ENCODE data around the gene SRPRB. TPM values are rescaled to one million over a fixed set of nuclear protein-coding genes. Genes with fewer than 3 reads are reported as not detected.

The SRPRB gene
- total RNA-seq, 1 donor: 86.9 TPM

DNA sequence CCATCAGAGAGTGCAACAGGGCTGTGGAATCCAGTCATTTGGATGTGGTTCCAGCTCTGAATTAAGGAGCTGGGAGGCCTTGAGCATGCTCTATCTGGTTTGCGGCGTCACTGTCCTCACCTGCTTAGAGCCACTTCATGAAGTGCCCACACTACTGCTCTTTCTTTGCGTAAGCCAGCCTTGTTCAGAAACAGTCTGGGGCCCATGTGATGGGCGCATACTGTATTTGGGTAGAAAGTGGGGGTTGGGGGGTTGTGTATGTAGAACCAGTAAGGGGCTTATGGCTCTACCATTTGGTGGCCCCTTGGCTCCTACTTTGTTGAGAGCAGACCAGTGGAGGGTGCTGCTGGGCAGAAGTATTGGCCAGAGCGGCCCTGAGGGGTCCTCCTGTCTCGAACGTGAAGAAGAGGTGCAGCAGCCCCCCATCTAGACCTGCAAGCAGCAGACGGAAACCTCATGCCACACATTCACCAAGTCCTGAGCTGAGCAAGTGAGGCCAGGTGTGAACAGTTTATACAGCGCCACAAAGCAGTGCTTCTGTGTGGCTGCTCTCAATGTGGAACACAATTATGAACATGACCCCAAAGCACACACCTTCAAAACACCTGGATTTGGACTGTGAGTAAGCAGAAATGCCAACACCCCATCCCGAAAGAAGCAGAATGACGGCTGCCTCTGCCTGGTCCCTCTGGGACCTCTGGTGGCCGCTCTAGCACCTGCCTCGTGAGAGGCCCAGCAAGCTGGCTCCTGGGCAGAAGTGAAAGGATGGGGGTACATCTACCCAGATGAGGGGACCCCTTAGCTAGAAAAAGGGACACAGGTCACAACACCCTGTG, 26.6 kb downstream of the SRPRB start:
- TF ChIP-seq CTCF (IDR thresholded peaks at IDR 0.05; ENCODE audit: insufficient read depth, low read length): no peak
- no peak for DNase-seq (ENCODE audit: low read depth)

GRCh38 chr3:133832802-133833144, 27.2 kb downstream of the SRPRB start:
- no peak overlapping the region for H3K4me3 ChIP-seq (ENCODE audit: low read depth, low read length)
- no peak for DNase-seq (ENCODE audit: low read depth)
- no peak for TF ChIP-seq CTCF (IDR thresholded peaks at IDR 0.05; ENCODE audit: insufficient read depth, low read length)

More for the DNA sequence above, 26.6 kb downstream of the SRPRB start:
- H3K4me3 ChIP-seq (ENCODE audit: low read depth, low read length): no peak overlapping the region

GRCh38 chr3:133833267-133833666, 27.7 kb downstream of the SRPRB start:
- no peak for TF ChIP-seq CTCF (IDR thresholded peaks at IDR 0.05; ENCODE audit: insufficient read depth, low read length)

GRCh38 chr3:133833880-133834620, 28.4 kb downstream of the SRPRB start:
- H3K4me3 ChIP-seq (ENCODE audit: low read depth, low read length): no peak overlapping the region
- no peak for DNase-seq (ENCODE audit: low read depth)
- TF ChIP-seq CTCF (IDR thresholded peaks at IDR 0.05; ENCODE audit: insufficient read depth, low read length): no peak

More at GRCh38 chr3:133833267-133833666, 27.7 kb downstream of the SRPRB start:
- no peak overlapping the region for H3K4me3 ChIP-seq (ENCODE audit: low read depth, low read length)
- DNase-seq (ENCODE audit: low read depth): no peak

DNA sequence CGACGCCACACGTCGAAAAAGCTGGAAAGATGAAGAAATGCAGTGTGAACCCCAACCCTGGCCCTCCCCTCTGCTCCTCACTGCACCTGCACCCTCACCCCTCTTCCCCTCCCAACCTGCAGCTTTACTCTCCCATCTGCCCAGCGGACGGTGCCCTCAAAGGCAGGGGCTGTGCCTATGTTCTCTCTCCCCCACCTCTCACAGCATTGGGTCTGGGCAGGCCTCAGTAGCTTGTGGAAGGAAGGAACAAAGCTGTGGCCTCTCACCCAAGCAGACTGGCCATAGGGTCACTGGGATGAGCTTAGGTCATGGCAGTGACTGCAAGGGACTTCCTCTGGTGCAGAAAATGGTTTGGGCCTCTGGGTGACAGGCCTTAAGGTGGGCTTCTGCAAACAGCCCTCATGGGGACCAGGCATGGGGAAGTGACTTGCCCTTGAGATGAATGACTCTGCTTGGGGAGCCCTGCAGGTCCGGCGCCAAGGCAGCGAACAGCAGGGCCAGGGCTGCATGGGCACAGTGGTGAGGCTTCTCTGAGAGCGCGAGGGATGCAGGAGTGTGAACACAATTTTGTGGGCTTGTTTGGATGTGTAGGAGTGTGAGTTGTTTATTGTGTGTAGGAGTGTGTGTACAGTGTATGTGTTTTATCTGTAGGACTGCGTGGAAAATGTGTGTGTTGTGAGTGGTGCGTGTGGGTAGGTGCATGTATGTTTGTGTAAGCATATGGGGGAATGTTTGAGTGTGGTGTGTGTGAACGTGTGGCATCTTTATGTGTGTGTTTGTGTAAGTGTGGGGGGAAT, 29.2 kb downstream of the SRPRB start:
- no peak overlapping the region for H3K4me3 ChIP-seq (ENCODE audit: low read depth, low read length)
- DNase-seq (ENCODE audit: low read depth): no peak
- TF ChIP-seq CTCF (IDR thresholded peaks at IDR 0.05; ENCODE audit: insufficient read depth, low read length): no peak

DNA sequence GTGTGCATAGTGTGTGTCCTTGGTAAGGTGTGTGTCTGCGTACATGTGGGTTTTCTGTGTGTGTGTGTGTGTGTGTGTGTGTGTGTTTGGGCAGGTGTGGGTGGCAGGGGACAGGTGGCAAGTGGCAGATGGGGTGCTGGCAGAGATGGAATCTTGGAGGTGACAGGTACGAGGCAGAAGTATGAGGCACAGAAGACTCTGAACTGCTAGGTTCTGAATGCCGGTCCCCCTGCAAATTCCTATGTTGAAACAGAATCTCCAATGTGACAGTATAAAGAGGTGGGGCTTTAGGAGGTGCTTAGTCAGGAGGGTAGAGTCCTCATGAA, 29.8 kb downstream of the SRPRB start:
- H3K4me3 ChIP-seq (ENCODE audit: low read depth, low read length): no peak overlapping the region
- DNase-seq (ENCODE audit: low read depth): no peak
- TF ChIP-seq CTCF (IDR thresholded peaks at IDR 0.05; ENCODE audit: insufficient read depth, low read length): no peak

Measured in fibroblast of the aortic adventitia (primary cell).